Stomach (tissue), 9 donors: ENCODE data around the gene AIFM2. TPM values are rescaled to one million over a fixed set of nuclear protein-coding genes. Genes with fewer than 3 reads are reported as not detected.

Experiments used
- DNase-seq, 2 donors: peaks; one replicate each; pipeline versions ENCODE4 v3.0.0 to v3.0.0-alpha.2; 2013 to 2019
- H3K27ac ChIP-seq, 5 donors: fragments of 200-600 bp in 4 of 5; sonication (generic) in 4 of 5; one replicate each; pipeline ENCODE4 v1.5.1; 2013 to 2019; ENCODE audit warnings: mild to moderate bottlenecking in 1 of 5, moderate library complexity in 1 of 5
- H3K27me3 ChIP-seq, 3 donors: fragments of 200-600 bp; sonication (generic); one replicate each; pipeline ENCODE4 v1.5.1; 2017 to 2019; ENCODE audit warnings: mixed run types in 1 of 3
- H3K36me3 ChIP-seq, 4 donors: fragments of 200-600 bp; sonication (generic); 1 replicate in 3 of 4; 2 replicates in 1 of 4; pipeline ENCODE4 v1.5.1; 2016 to 2019
- H3K4me1 ChIP-seq, 4 donors: fragments of 200-600 bp; sonication (generic); one replicate each; pipeline ENCODE4 v1.5.1; 2016 to 2019
- H3K4me3 ChIP-seq, 4 donors: fragments of 200-600 bp; sonication (generic) in 3 of 4; one replicate each; pipeline ENCODE4 v1.5.1; 2016 to 2019; ENCODE audit warnings: mild to moderate bottlenecking in 1 of 4
- H3K9me3 ChIP-seq, 4 donors: fragments of 200-600 bp; sonication (generic); one replicate each; pipeline ENCODE4 v1.5.1; 2016 to 2019
- CTCF ChIP-seq, 7 experiments: fragments of 450-650 bp in 4 of 7; fragments of 200-600 bp in 3 of 7; sonication (generic) in 3 of 7; IDR thresholded peaks; one replicate each; pipeline ENCODE4 v1.5.1; 2016 to 2019; ENCODE audit warnings: antibody characterized with exemption in 7 of 7, control low read depth in 2 of 7, mild to moderate bottlenecking in 1 of 7
- EP300 ChIP-seq: sonication (generic); formaldehyde crosslinking; IDR thresholded peaks from one replicate; pipeline ENCODE4 v1.6.1; 2017; ENCODE audit warnings: antibody characterized with exemption
- POLR2A ChIP-seq, 4 donors: fragments of 450-650 bp; IDR thresholded peaks; one replicate each; pipeline ENCODE4 v1.6.1; 2016; ENCODE audit warnings: antibody characterized with exemption in 4 of 4, control low read depth in 2 of 4, mild to moderate bottlenecking in 1 of 4, moderate library complexity in 1 of 4
- POLR2AphosphoS5 ChIP-seq, 3 donors: sonication (generic); formaldehyde crosslinking; IDR thresholded peaks; one replicate each; pipeline ENCODE4 v1.6.1; 2016; ENCODE audit warnings: antibody characterized with exemption in 3 of 3
- WGBS, 5 donors: extraction: QIAGEN DNeasy Blood & Tissue Kit in 3 of 5; methylation state at CpG; one replicate each; pipeline versions ENCODE4 v1.1.5 to v1.1.7; 2013 to 2018; 5-methylcytosine and 5-hydroxymethylcytosine counted together
- intact Hi-C: fragments of 100-400 bp; cut with DNase I; formaldehyde crosslinking; loops from one replicate; pipeline ENCODE4 v1.15.1; 2023; ENCODE audit warnings: low total_unique reads
- polyA plus RNA-seq, 3 donors: library from polyadenylated mRNA; stranded (reverse); fragments of 200-250 nt; gene quantifications; one replicate each; pipeline ENCODE4 v1.2.3, GENCODE V29; 2013
- total RNA-seq, 5 donors: library from RNA; depleted of rRNA; stranded (reverse); fragments of >200 nt; gene quantifications; one replicate each; pipeline versions ENCODE4 v1.1.0 to v1.2.3, GENCODE V29; 2014 to 2016
- donor health status: healthy with polysubstance abuse.
- donor health status: Bipolar disorder and iron deficiency.
- donor health status: healthy.

Gene AIFM2
- total and polyA plus RNA-seq, 8 donors: 4.5 to 14.5 (median 6.1) TPM

DNA sequence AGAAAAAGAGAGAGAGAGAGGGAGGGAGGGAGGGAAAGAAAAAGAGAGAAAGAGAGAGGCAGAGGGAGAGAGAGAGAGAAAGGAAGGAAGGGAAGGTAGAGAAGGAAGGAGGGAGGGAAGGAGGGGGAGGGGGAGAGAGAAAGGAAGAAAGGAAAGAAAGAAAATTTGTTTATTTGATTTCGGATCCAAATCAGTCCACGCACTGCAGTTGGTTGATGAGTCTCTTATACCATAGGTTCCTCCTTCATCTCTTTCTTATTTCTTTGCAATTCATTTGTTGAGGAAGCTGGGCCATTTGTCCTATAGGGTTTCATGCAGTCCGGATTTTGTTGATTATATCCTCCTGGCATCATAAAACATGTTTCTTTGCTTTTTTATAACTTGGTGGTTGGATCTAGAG is 34.4 kb downstream of the AIFM2 start:
- Histone ChIP-seq H3K4me1 (no peaks in the 10 kb centered on the region), H3K27me3 (no peaks in the 10 kb centered on the region), H3K27ac (no peak overlapping the region), H3K9me3 (no peaks in the 10 kb centered on the region), H3K36me3 (peaks cover 4 to 81% (median 65%) of the 10 kb centered on the region in 4 donors), H3K4me3 (no peak overlapping the region)
- DNase-seq: no peak
- intact Hi-C loops: no loop called here
- WGBS, 5 donors: 91 to 95% (median 94%) methylated on average over 3 of the region's 3 CpGs
- TF ChIP-seq CTCF (IDR thresholded peaks at IDR 0.05) (no peak), EP300 (no peak), POLR2AphosphoS5 (IDR thresholded peaks at IDR 0.05) (no peak), POLR2A (IDR thresholded peaks at IDR 0.05) (no peak)

DNA sequence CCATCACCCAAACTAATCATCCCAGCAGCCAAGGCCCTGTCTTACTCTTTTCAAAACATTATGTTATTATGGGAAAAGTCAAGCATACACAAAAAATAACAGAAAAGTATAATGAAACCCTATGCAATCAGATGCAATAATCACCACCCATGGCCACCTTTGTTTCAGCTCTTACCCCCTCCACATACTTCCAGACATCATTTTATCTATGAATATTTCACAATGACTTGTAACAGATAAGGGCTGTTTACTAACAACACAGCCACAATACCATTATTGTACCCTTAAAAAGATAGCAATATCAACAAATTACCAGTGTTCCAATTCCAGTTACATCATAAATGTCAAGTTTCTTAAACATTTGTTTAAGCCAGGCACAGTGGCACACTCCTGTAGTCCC is 35.2 kb downstream of the AIFM2 start:
- intact Hi-C loops: no loop called here
- Histone ChIP-seq H3K27me3 (no peaks in the 10 kb centered on the region), H3K27ac (no peak overlapping the region), H3K4me1 (no peaks in the 10 kb centered on the region), H3K9me3 (no peaks in the 10 kb centered on the region), H3K36me3 (peaks cover 4 to 89% (median 69%) of the 10 kb centered on the region in 4 donors), H3K4me3 (no peak overlapping the region)
- no peak for TF ChIP-seq CTCF (IDR thresholded peaks at IDR 0.05)
- TF ChIP-seq POLR2A (IDR thresholded peaks at IDR 0.05): no peak
- no peak for TF ChIP-seq EP300
- TF ChIP-seq POLR2AphosphoS5 (IDR thresholded peaks at IDR 0.05): no peak
- no peak for DNase-seq

GRCh38 chr10:70096705-70097420 is 35.8 kb downstream of the AIFM2 start:
- no peak for TF ChIP-seq POLR2AphosphoS5 (IDR thresholded peaks at IDR 0.05)
- TF ChIP-seq CTCF (IDR thresholded peaks at IDR 0.05): no peak
- TF ChIP-seq EP300: no peak
- TF ChIP-seq POLR2A (IDR thresholded peaks at IDR 0.05): no peak
- Histone ChIP-seq H3K27ac (no peak overlapping the region), H3K27me3 (no peaks in the 10 kb centered on the region), H3K4me1 (no peaks in the 10 kb centered on the region), H3K9me3 (no peaks in the 10 kb centered on the region), H3K4me3 (no peak overlapping the region), H3K36me3 (peaks cover 4 to 94% (median 72%) of the 10 kb centered on the region in 4 donors)
- 94 to 99% (median 97%) methylated on average over 5 of the region's 5 CpGs for WGBS, 5 donors
- intact Hi-C loops: no loop called here
- no peak for DNase-seq

- Histone ChIP-seq H3K9me3 (no peaks in the 10 kb centered on the region), H3K27me3 (no peaks in the 10 kb centered on the region), H3K27ac (no peak overlapping the region), H3K36me3 (peaks cover 4 to 94% (median 67%) of the 10 kb centered on the region in 4 donors), H3K4me1 (no peaks in the 10 kb centered on the region), H3K4me3 (no peak overlapping the region)
- TF ChIP-seq POLR2AphosphoS5 (IDR thresholded peaks at IDR 0.05): no peak
- TF ChIP-seq EP300: no peak
- TF ChIP-seq CTCF (IDR thresholded peaks at IDR 0.05): no peak
- no peak for TF ChIP-seq POLR2A (IDR thresholded peaks at IDR 0.05)
- intact Hi-C loops: no loop called here
- no peak for DNase-seq
- 90 to 94% (median 92%) methylated on average over 6 of the region's 6 CpGs for WGBS, 5 donors
Observed at GRCh38 chr10:70096016-70096704, 36.5 kb downstream of the AIFM2 start.
